PC-3 (cell line): ENCODE results near the gene SOX1. TPM values are rescaled to one million over a fixed set of nuclear protein-coding genes. Genes with fewer than 3 reads are reported as not detected.

Source experiments
- ATAC-seq: fragments of 200-7000 bp; cut with Tn5 transposase; 2 replicates; pipeline ENCODE4 v1.9.1; 2020; ENCODE audit warnings: mild to moderate bottlenecking, moderate library complexity
- BruUV-seq: library from RNA; stranded (reverse); fragments of 400-500 nt; replicated peaks from 2 replicates; lab custom pipeline; 2021; lab: Mats Ljungman, UMichigan
- CTCF ChIA-PET: fragments of 300-600 bp; sonication (Branson Sonifier 250); formaldehyde crosslinking; loops from one replicate; lab custom pipeline; 2022; ENCODE audit warnings: antibody characterized with exemption; lab: Charles Lee
- POLR2A ChIA-PET: fragments of 300-600 bp; sonication (Branson Sonifier 250); formaldehyde crosslinking; loops from one replicate; lab custom pipeline; 2022; ENCODE audit warnings: antibody characterized with exemption; ENCODE audit not compliant: unreplicated experiment; lab: Charles Lee
- DNase-seq: peaks from one replicate; pipeline ENCODE4 v3.0.0-alpha.2; 2015
- H2AFZ ChIP-seq: fragments of 300-600 bp; sonication (generic); 2 replicates; pipeline ENCODE4 v1.6.0; 2016; ENCODE audit warnings: antibody characterized with exemption, low read length
- H3F3A ChIP-seq: fragments of 300-600 bp; sonication (generic); one replicate; pipeline ENCODE4 v1.6.0; 2017; ENCODE audit warnings: antibody characterized with exemption, low read length, control low read depth, mild to moderate bottlenecking; ENCODE audit not compliant: unreplicated experiment
- H3K27ac ChIP-seq: fragments of 300-600 bp; sonication (generic); 2 replicates; pipeline ENCODE4 v1.5.1; 2016; ENCODE audit warnings: mild to moderate bottlenecking, low read length
- H3K27me3 ChIP-seq: fragments of 300-600 bp; sonication (generic); 2 replicates; pipeline ENCODE4 v1.6.1; 2016; ENCODE audit warnings: low read length, mixed read lengths
- H3K36me3 ChIP-seq: fragments of 300-600 bp; sonication (generic); 2 replicates; pipeline ENCODE4 v1.6.1; 2016; ENCODE audit warnings: low read depth, mixed run types, low read length, mixed read lengths
- H3K4me1 ChIP-seq: fragments of 300-600 bp; sonication (generic); 2 replicates; pipeline ENCODE4 v1.5.1; 2016; ENCODE audit warnings: low read length; ENCODE audit not compliant: insufficient read depth
- H3K4me2 ChIP-seq: fragments of 300-600 bp; sonication (generic); 2 replicates; pipeline ENCODE4 v1.6.0; 2016; ENCODE audit warnings: low read length
- H3K4me3 ChIP-seq: fragments of 300-600 bp; sonication (generic); 2 replicates; pipeline ENCODE4 v1.5.1; 2016; ENCODE audit warnings: mild to moderate bottlenecking, low read length, mixed read lengths
- H3K79me2 ChIP-seq: fragments of 300-600 bp; sonication (generic); 2 replicates; pipeline ENCODE4 v1.6.1; 2017; ENCODE audit warnings: low read length, mixed read lengths
- H3K9ac ChIP-seq: fragments of 300-600 bp; sonication (generic); 2 replicates; pipeline ENCODE4 v1.6.0; 2016; ENCODE audit warnings: mild to moderate bottlenecking, low read length
- H3K9me2 ChIP-seq: fragments of 300-600 bp; sonication (generic); replicated peaks from 2 replicates; pipeline ENCODE4 v1.6.1; 2016; ENCODE audit warnings: mixed run types, low read length, mixed read lengths
- H3K9me3 ChIP-seq: fragments of 300-600 bp; sonication (generic); 2 replicates; pipeline ENCODE4 v1.6.1; 2016; ENCODE audit warnings: low read length, mixed read lengths
- H4K20me1 ChIP-seq: fragments of 300-600 bp; sonication (generic); 2 replicates; pipeline ENCODE4 v1.6.1; 2016; ENCODE audit warnings: low read length, mixed read lengths
- EZH2 ChIP-seq: fragments of 300-600 bp; sonication (generic); IDR thresholded peaks from one replicate; pipeline ENCODE4 v1.6.1; 2017; ENCODE audit warnings: antibody characterized with exemption, mild to moderate bottlenecking, low read length; ENCODE audit not compliant: unreplicated experiment
- EZH2phosphoT487 ChIP-seq: fragments of 300-600 bp; sonication (generic); IDR thresholded peaks from 2 replicates; pipeline ENCODE4 v1.6.1; 2018; ENCODE audit warnings: mild to moderate bottlenecking, antibody characterized with exemption, low read length, borderline replicate concordance
- intact Hi-C: fragments of 100-400 bp; cut with micrococcal nuclease; formaldehyde crosslinking; loops from 2 replicates; pipeline ENCODE4 v1.9.0; 2023
- total RNA-seq: library from RNA; depleted of rRNA; stranded (reverse); fragments of >200 nt; gene quantifications from 2 replicates; pipeline ENCODE4 v1.2.3, GENCODE V29; 2014
- TF ChIP-seq, protein P1 (sequence below): fragments of 300-600 bp; sonication (generic); conservative IDR thresholded peaks from 2 replicates; pipeline ENCODE4 v1.5.1; 2017; ENCODE audit warnings: antibody characterized with exemption, low read depth, mild to moderate bottlenecking, low read length

The SOX1 gene
- total RNA-seq, 1 experiment from 2014 or later: not detected

DNA sequence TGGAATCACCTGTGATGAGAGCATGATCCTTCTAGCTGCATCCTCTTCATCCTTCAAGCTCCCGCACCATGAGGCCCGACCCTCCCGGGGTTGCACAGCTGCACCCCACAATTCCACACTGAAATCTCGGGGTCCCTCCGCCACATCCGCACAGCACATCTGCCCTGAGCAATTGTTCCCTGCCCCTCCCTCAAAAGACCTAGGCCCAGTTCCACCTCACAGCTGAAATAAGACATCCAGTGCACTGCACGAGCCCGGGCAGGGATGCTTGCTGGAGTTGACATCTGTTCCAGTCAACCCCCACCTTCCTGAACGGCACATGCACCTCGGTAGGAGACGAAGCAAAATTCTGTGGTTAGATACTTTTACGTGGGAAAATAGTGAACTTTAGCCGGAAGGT, 14.7 kb upstream of the SOX1 start:
- no peak overlapping the region for H3K4me3 ChIP-seq
- ATAC-seq (no peak), DNase-seq (no peak)
- no TSS peak for BruUV-seq
- H3K4me2 ChIP-seq: no peak overlapping the region
- H3K4me1 ChIP-seq: no peaks in the 10 kb centered on the region
- peaks cover 8% of the 10 kb centered on the region for H3K27me3 ChIP-seq
- TF ChIP-seq EZH2: no peak
- no peak for TF ChIP-seq EZH2phosphoT487
- TF ChIP-seq, protein P1, sequence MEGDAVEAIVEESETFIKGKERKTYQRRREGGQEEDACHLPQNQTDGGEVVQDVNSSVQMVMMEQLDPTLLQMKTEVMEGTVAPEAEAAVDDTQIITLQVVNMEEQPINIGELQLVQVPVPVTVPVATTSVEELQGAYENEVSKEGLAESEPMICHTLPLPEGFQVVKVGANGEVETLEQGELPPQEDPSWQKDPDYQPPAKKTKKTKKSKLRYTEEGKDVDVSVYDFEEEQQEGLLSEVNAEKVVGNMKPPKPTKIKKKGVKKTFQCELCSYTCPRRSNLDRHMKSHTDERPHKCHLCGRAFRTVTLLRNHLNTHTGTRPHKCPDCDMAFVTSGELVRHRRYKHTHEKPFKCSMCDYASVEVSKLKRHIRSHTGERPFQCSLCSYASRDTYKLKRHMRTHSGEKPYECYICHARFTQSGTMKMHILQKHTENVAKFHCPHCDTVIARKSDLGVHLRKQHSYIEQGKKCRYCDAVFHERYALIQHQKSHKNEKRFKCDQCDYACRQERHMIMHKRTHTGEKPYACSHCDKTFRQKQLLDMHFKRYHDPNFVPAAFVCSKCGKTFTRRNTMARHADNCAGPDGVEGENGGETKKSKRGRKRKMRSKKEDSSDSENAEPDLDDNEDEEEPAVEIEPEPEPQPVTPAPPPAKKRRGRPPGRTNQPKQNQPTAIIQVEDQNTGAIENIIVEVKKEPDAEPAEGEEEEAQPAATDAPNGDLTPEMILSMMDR: no peak
- ChIA-PET CTCF (no interaction called here), POLR2A (no interaction called here)
- H3K9me2 ChIP-seq: no peaks in the 10 kb centered on the region
- no peak overlapping the region for H3K9ac ChIP-seq
- H3K79me2 ChIP-seq: no peaks in the 10 kb centered on the region
- no peaks in the 10 kb centered on the region for H3F3A ChIP-seq
- H2AFZ ChIP-seq: no peak overlapping the region
- no peaks in the 10 kb centered on the region for H4K20me1 ChIP-seq
- H3K36me3 ChIP-seq: no peaks in the 10 kb centered on the region
- H3K27ac ChIP-seq: no peak overlapping the region
- H3K9me3 ChIP-seq: no peaks in the 10 kb centered on the region
- intact Hi-C loops: no loop called here

- CTCF ChIA-PET: no interaction called here
- Histone ChIP-seq H3K4me2 (no peak overlapping the region), H3K9me2 (no peaks in the 10 kb centered on the region), H3K4me1 (no peaks in the 10 kb centered on the region), H2AFZ (no peak overlapping the region), H3K9me3 (no peaks in the 10 kb centered on the region), H3K36me3 (no peaks in the 10 kb centered on the region), H3F3A (no peaks in the 10 kb centered on the region), H4K20me1 (no peaks in the 10 kb centered on the region), H3K9ac (no peak overlapping the region), H3K4me3 (no peak overlapping the region), H3K27ac (no peak overlapping the region), H3K79me2 (no peaks in the 10 kb centered on the region), H3K27me3 (peaks cover 8% of the 10 kb centered on the region)
- DNase-seq (no peak), ATAC-seq (no peak)
- TF ChIP-seq EZH2: no peak
- intact Hi-C loops: no loop called here
- POLR2A ChIA-PET: no interaction called here
- no TSS peak for BruUV-seq
These were observed 13.7 kb upstream of the SOX1 start for GRCh38 chr13:112053167-112053743.

GRCh38 chr13:112053744-112054615, 13.0 kb upstream of the SOX1 start:
- ATAC-seq: no peak
- Histone ChIP-seq H3K9me2 (no peaks in the 10 kb centered on the region), H3K9me3 (no peaks in the 10 kb centered on the region), H3K27ac (no peak overlapping the region), H3K27me3 (peaks cover 8% of the 10 kb centered on the region), H3K4me2 (no peak overlapping the region), H4K20me1 (no peaks in the 10 kb centered on the region), H3K79me2 (no peaks in the 10 kb centered on the region), H3K4me1 (no peaks in the 10 kb centered on the region), H3K9ac (no peak overlapping the region), H3F3A (no peaks in the 10 kb centered on the region), H3K36me3 (no peaks in the 10 kb centered on the region), H3K4me3 (no peak overlapping the region), H2AFZ (no peak overlapping the region)
- CTCF ChIA-PET: no interaction called here
- POLR2A ChIA-PET: no interaction called here
- DNase-seq: no peak
- no peak for TF ChIP-seq EZH2phosphoT487
- TF ChIP-seq EZH2: no peak
- TF ChIP-seq, protein P1: no peak
- intact Hi-C loops: no loop called here
- no TSS peak for BruUV-seq
